Endothelial cell of umbilical vein (primary cell): ENCODE data around the gene TXNIP. TPM values are rescaled to one million over a fixed set of nuclear protein-coding genes. Genes with fewer than 3 reads are reported as not detected.

Experiments
- BruUV-seq: library from RNA; stranded (reverse); fragments of 400-500 nt; replicated peaks from 2 replicates; lab custom pipeline; 2021; lab: Mats Ljungman, UMichigan
- CTCF ChIA-PET: fragments of 300-600, 350-600 bp; sonication (Branson Sonifier 250); formaldehyde crosslinking; loops from one replicate; lab custom pipeline; 2021; ENCODE audit warnings: antibody characterized with exemption, inconsistent platforms; lab: Charles Lee
- POLR2A ChIA-PET: fragments of 300-600, 350-600 bp; sonication (Branson Sonifier 250); formaldehyde crosslinking; loops from one replicate; lab custom pipeline; 2021; ENCODE audit warnings: antibody characterized with exemption, inconsistent platforms; lab: Charles Lee
- DNase-seq: peaks from one replicate; pipeline ENCODE4 v3.0.0-alpha.2; 2011; ENCODE audit warnings: low read depth, low spot score
- FAIRE-seq: peaks from 2 replicates; lab custom pipeline; 2011; peaks lifted over from hg19 to GRCh38; lab: Jason Lieb, UNC
- H2AFZ ChIP-seq: 2 replicates; pipeline ENCODE4 v1.6.0; 2012; ENCODE audit warnings: low read depth, low read length, control low read depth, inconsistent platforms
- H3K27ac ChIP-seq: 2 replicates; pipeline ENCODE4 v1.5.1; 2011; ENCODE audit warnings: low read depth, mild to moderate bottlenecking, control low read depth, low read length, moderate library complexity; ENCODE audit not compliant: insufficient read depth
- H3K27me3 ChIP-seq, 2 experiments: 2 replicates each; pipeline versions ENCODE4 v1.6.0 to v1.6.1; 2011; ENCODE audit warnings: low read length in 2 of 2, mixed read lengths in 1 of 2; ENCODE audit not compliant: control insufficient read depth in 2 of 2, insufficient read depth in 2 of 2
- H3K36me3 ChIP-seq, 2 experiments: 2 replicates in 1 of 2; 3 replicates in 1 of 2; pipeline ENCODE4 v1.5.1; 2011; ENCODE audit warnings: low read length in 2 of 2, mild to moderate bottlenecking in 1 of 2, moderate library complexity in 1 of 2; ENCODE audit not compliant: control insufficient read depth in 2 of 2, insufficient read depth in 2 of 2; ENCODE audit errors: extremely low read depth in 1 of 2
- H3K4me1 ChIP-seq: 3 replicates; pipeline ENCODE4 v1.5.1; 2011; ENCODE audit warnings: mild to moderate bottlenecking, low read length; ENCODE audit not compliant: control insufficient read depth, insufficient read depth; ENCODE audit errors: extremely low read depth
- H3K4me2 ChIP-seq: 2 replicates; pipeline ENCODE4 v1.6.1; 2011; ENCODE audit warnings: low read length, control low read depth, mixed read lengths; ENCODE audit not compliant: insufficient read depth
- H3K4me3 ChIP-seq, 3 experiments: fragments of 200-600 bp in 1 of 3; sonication (generic), shearing (Covaris generic) in 1 of 3; replicated peaks in 1 of 3; 2 replicates each; pipeline ENCODE4 v1.5.1; 2011 to 2016; ENCODE audit warnings: control low read depth in 3 of 3, low read length in 3 of 3, mild to moderate bottlenecking in 2 of 3, inconsistent platforms in 1 of 3, low read depth in 1 of 3, moderate library complexity in 1 of 3; ENCODE audit not compliant: insufficient read depth in 1 of 3
- H3K79me2 ChIP-seq: 2 replicates; pipeline ENCODE4 v1.6.0; 2012; ENCODE audit warnings: low read length, inconsistent platforms; ENCODE audit not compliant: control insufficient read depth, insufficient read depth
- H3K9ac ChIP-seq: replicated peaks from 2 replicates; pipeline ENCODE3; 2011; ENCODE audit warnings: low read length, control low read depth; ENCODE audit not compliant: insufficient read depth; ENCODE audit errors: extremely low read depth
- H3K9me1 ChIP-seq: replicated peaks from 3 replicates; pipeline ENCODE4 v1.6.0; 2011; ENCODE audit warnings: mild to moderate bottlenecking, low read length; ENCODE audit not compliant: control insufficient read depth, insufficient read depth; ENCODE audit errors: extremely low read depth
- H3K9me3 ChIP-seq: replicated peaks from 2 replicates; pipeline ENCODE4 v1.5.1; 2012; ENCODE audit warnings: low read length, inconsistent platforms; ENCODE audit not compliant: control insufficient read depth, insufficient read depth
- H4K20me1 ChIP-seq: replicated peaks from 2 replicates; pipeline ENCODE3; 2011; ENCODE audit warnings: mild to moderate bottlenecking, low read length; ENCODE audit not compliant: control insufficient read depth, insufficient read depth; ENCODE audit errors: extremely low read depth
- EZH2 ChIP-seq: IDR thresholded peaks from 2 replicates; pipeline ENCODE4 v1.6.1; 2012; ENCODE audit warnings: borderline replicate concordance, low read depth, mild to moderate bottlenecking, moderate library complexity, low read length, inconsistent platforms; ENCODE audit not compliant: severe bottlenecking
- FOS ChIP-seq: IDR thresholded peaks from 2 replicates; pipeline ENCODE4 v1.6.1; 2011; ENCODE audit warnings: mild to moderate bottlenecking, low read length, moderate library complexity, borderline replicate concordance; ENCODE audit not compliant: insufficient read depth
- GATA2 ChIP-seq: IDR thresholded peaks from 2 replicates; pipeline ENCODE4 v1.7.0; 2011; ENCODE audit warnings: low read depth, mild to moderate bottlenecking, moderate library complexity, mixed read lengths, low read length; ENCODE audit not compliant: insufficient read length, insufficient read depth
- JUN ChIP-seq: IDR thresholded peaks from 2 replicates; pipeline ENCODE4 v1.6.1; 2011; ENCODE audit warnings: borderline replicate concordance, low read depth; ENCODE audit not compliant: insufficient read length, insufficient read depth
- MYC ChIP-seq: IDR thresholded peaks from one replicate; pipeline ENCODE4 v1.6.1; 2011; ENCODE audit warnings: mild to moderate bottlenecking, low read depth, low read length
- POLR2A ChIP-seq: IDR thresholded peaks from 2 replicates; pipeline ENCODE4 v1.6.1; 2012; ENCODE audit warnings: low read depth, mild to moderate bottlenecking, control low read depth, low read length
- POLR2AphosphoS5 ChIP-seq: IDR thresholded peaks from 2 replicates; pipeline ENCODE4 v1.6.1; 2012; ENCODE audit warnings: low read depth, mild to moderate bottlenecking, control low read depth, low read length, moderate library complexity; ENCODE audit not compliant: insufficient read depth
- dilution Hi-C: fragments of 300-500 bp; cut with MboI; formaldehyde crosslinking; loops from one replicate; pipeline ENCODE4 v1.15.0; 2019; ENCODE audit warnings: low sequenced_read_pairs; ENCODE audit not compliant: extremely low pct_ligation_motif_present
- intact Hi-C: fragments of 100-400 bp; cut with micrococcal nuclease; formaldehyde crosslinking; loops from one replicate; pipeline ENCODE4 v1.10.0; 2022
- polyA plus RNA-seq, 4 experiments: library from polyadenylated mRNA; depleted of rRNA in 3 of 4; stranded (reverse) in 3 of 4; unstranded in 1 of 4; fragments of >200 nt; gene quantifications; 2 replicates each; pipeline versions ENCODE4 v1.2.1 to v1.2.3, GENCODE V29; 2011 to 2012; ENCODE audit warnings: missing spikeins in 1 of 4
- total RNA-seq: library from RNA; stranded (reverse); gene quantifications from 2 replicates; pipeline ENCODE4 v1.2.3, GENCODE V29; 2021
- TF ChIP-seq, protein P1 (sequence below): IDR thresholded peaks from 2 replicates; pipeline ENCODE4 v1.6.1; 2011; ENCODE audit not compliant: insufficient read depth, insufficient read length
- TF ChIP-seq, protein P2 (sequence below), 2 donors: IDR thresholded peaks; 1 replicate in 1 of 2; 2 replicates in 1 of 2; pipeline ENCODE4 v1.5.1; 2011; ENCODE audit warnings: low read length in 2 of 2, mild to moderate bottlenecking in 2 of 2, moderate library complexity in 2 of 2, control low read depth in 1 of 2, inconsistent platforms in 1 of 2, low read depth in 1 of 2; ENCODE audit not compliant: insufficient read depth in 1 of 2; ENCODE audit errors: extremely low read depth in 1 of 2

Gene TXNIP
- total and polyA plus RNA-seq, 2 donors (not counting 3 experiments of a cell fraction or from before 2014, with no cell fraction given), result 9.1 to 21.8 TPM

DNA sequence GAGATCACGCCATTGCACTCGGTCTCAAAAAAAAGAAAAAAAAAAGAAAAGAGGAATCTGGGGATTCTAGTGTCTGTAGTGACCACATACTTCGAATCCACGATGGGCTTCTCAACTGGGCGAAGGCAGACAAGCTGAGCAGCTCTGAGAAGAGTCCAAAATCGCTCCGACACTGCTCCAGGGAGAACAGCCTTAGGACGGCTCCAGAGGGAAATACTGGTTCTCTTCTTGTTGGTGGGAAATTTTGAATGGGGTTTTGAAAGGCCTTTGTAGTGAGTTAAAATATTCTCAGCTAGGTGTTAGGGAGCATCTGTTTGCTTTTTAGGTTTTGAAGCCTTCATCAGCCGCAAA, 43.4 kb upstream of the TXNIP start:
- POLR2A ChIA-PET, result interaction anchor here (5.2 kb wide), 1 partner anchor 12 kb away, joined by 83 read pairs; no protein-coding TSS in a partner anchor
- H3K27ac ChIP-seq, result no peak overlapping the region

More for the DNA sequence above, 43.4 kb upstream of the TXNIP start:
- CTCF ChIA-PET, result no interaction called here
- no peak for DNase-seq
- H3K79me2 ChIP-seq, result no peaks in the 10 kb centered on the region
- no peak for FAIRE-seq
- peaks cover 9% of the 10 kb centered on the region for H3K4me1 ChIP-seq
- H3K4me3 ChIP-seq, result no peak overlapping the region
- BruUV-seq, result no TSS peak
- H4K20me1 ChIP-seq, result no peaks in the 10 kb centered on the region
- no peaks in the 10 kb centered on the region for H3K9me3 ChIP-seq
- no peak overlapping the region for H3K4me2 ChIP-seq
- intact Hi-C loops (no loop called here), dilution Hi-C loops (no loop called here)
- TF ChIP-seq, protein P1, sequence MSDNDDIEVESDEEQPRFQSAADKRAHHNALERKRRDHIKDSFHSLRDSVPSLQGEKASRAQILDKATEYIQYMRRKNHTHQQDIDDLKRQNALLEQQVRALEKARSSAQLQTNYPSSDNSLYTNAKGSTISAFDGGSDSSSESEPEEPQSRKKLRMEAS, result no peak
- TF ChIP-seq GATA2, result no peak
- no peak for TF ChIP-seq MYC
- no peak for TF ChIP-seq EZH2
- TF ChIP-seq POLR2A, result no peak
- TF ChIP-seq, protein P2, sequence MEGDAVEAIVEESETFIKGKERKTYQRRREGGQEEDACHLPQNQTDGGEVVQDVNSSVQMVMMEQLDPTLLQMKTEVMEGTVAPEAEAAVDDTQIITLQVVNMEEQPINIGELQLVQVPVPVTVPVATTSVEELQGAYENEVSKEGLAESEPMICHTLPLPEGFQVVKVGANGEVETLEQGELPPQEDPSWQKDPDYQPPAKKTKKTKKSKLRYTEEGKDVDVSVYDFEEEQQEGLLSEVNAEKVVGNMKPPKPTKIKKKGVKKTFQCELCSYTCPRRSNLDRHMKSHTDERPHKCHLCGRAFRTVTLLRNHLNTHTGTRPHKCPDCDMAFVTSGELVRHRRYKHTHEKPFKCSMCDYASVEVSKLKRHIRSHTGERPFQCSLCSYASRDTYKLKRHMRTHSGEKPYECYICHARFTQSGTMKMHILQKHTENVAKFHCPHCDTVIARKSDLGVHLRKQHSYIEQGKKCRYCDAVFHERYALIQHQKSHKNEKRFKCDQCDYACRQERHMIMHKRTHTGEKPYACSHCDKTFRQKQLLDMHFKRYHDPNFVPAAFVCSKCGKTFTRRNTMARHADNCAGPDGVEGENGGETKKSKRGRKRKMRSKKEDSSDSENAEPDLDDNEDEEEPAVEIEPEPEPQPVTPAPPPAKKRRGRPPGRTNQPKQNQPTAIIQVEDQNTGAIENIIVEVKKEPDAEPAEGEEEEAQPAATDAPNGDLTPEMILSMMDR (IDR thresholded peaks at IDR 0.05; ENCODE audit: extremely low read depth in 1 of 2, insufficient read depth in 1 of 2, low read depth in 1 of 2, low read length in 2 of 2), result no peak
- no peak for TF ChIP-seq JUN
- TF ChIP-seq POLR2AphosphoS5, result no peak
- no peak for TF ChIP-seq FOS
- no peaks in the 10 kb centered on the region for H3K9me1 ChIP-seq
- no peaks in the 10 kb centered on the region for H3K36me3 ChIP-seq
- peak overlapping the region; percentile 12 for H2AFZ ChIP-seq
- H3K9ac ChIP-seq, result no peak overlapping the region
- H3K27me3 ChIP-seq, result no peaks in the 10 kb centered on the region
